Large intestine (tissue), 3 donors: ENCODE measurements around the gene AFAP1. TPM values are rescaled to one million over a fixed set of nuclear protein-coding genes. Genes with fewer than 3 reads are reported as not detected.
A peak's percentile ranks its signal among the peaks of the same experiment; 100 is the strongest.

Experiments used
- DNase-seq, 2 donors: peaks; one replicate each; pipeline versions ENCODE4 v3.0.0 to v3.0.0-alpha.2; 2013
- H3K27ac ChIP-seq: one replicate; pipeline ENCODE4 v1.5.1; 2013; ENCODE audit warnings: low read length
- H3K27me3 ChIP-seq: 2 replicates; pipeline ENCODE4 v1.6.1; 2013; ENCODE audit warnings: low read length; ENCODE audit not compliant: control insufficient read depth, insufficient read depth
- H3K36me3 ChIP-seq: 2 replicates; pipeline ENCODE4 v1.6.1; 2013; ENCODE audit warnings: low read length; ENCODE audit not compliant: control insufficient read depth, insufficient read depth
- H3K4me1 ChIP-seq: one replicate; pipeline ENCODE4 v1.6.1; 2013; ENCODE audit warnings: low read length; ENCODE audit not compliant: control insufficient read depth, insufficient read depth
- H3K4me3 ChIP-seq: one replicate; pipeline ENCODE4 v1.5.1; 2013; ENCODE audit warnings: low read length
- H3K9me3 ChIP-seq: one replicate; pipeline ENCODE4 v1.6.1; 2013; ENCODE audit warnings: mild to moderate bottlenecking, low read depth, low read length, moderate library complexity; ENCODE audit not compliant: control insufficient read depth
- WGBS: methylation state at CpG from one replicate; pipeline ENCODE4 v1.1.5; 2013; ENCODE audit warnings: low lambda C conversion rate; ENCODE audit not compliant: insufficient coverage; 5-methylcytosine and 5-hydroxymethylcytosine counted together
- polyA plus RNA-seq: library from polyadenylated mRNA; unstranded; fragments of 120-200 nt; gene quantifications from one replicate; pipeline ENCODE4 v1.2.1, GENCODE V29; 2013

The AFAP1 gene
- polyA plus RNA-seq, 1 donor, result 19.3 TPM

- Histone ChIP-seq H3K27ac (no peak overlapping the region), H3K9me3 (no peaks in the 10 kb centered on the region), H3K36me3 (peaks cover 84% of the 10 kb centered on the region), H3K27me3 (no peaks in the 10 kb centered on the region), H3K4me3 (no peak overlapping the region), H3K4me1 (peaks cover 29% of the 10 kb centered on the region)
- no CpG with 5 or more reads among the region's 6 CpGs for WGBS
- DNase-seq, result peak in 1 of 2 donors; percentile 41
These were observed 168.6 kb downstream of the AFAP1 start for GRCh38 chr4:7771056-7771455.

GRCh38 chr4:7770224-7771050, 169.2 kb downstream of the AFAP1 start:
- no peak overlapping the region for H3K4me3 ChIP-seq
- peaks cover 85% of the 10 kb centered on the region for H3K36me3 ChIP-seq
- H3K27me3 ChIP-seq, result no peaks in the 10 kb centered on the region
- WGBS, result no CpG with 5 or more reads among the region's 13 CpGs
- no peaks in the 10 kb centered on the region for H3K9me3 ChIP-seq
- peaks cover 29% of the 10 kb centered on the region for H3K4me1 ChIP-seq
- peak; percentile 63 to 64 for DNase-seq
- no peak overlapping the region for H3K27ac ChIP-seq

GRCh38 chr4:7769396-7770223, 170.1 kb downstream of the AFAP1 start:
- H3K4me1 ChIP-seq, result peaks cover 29% of the 10 kb centered on the region
- no peaks in the 10 kb centered on the region for H3K27me3 ChIP-seq
- DNase-seq, result no peak
- peaks cover 85% of the 10 kb centered on the region for H3K36me3 ChIP-seq
- 100% methylated on average over 1 of the region's 20 CpGs for WGBS
- no peak overlapping the region for H3K4me3 ChIP-seq
- H3K27ac ChIP-seq, result no peak overlapping the region
- H3K9me3 ChIP-seq, result no peaks in the 10 kb centered on the region

GRCh38 chr4:7768736-7769135, 170.9 kb downstream of the AFAP1 start:
- DNase-seq, result no peak
- Histone ChIP-seq H3K9me3 (no peaks in the 10 kb centered on the region), H3K27me3 (no peaks in the 10 kb centered on the region), H3K36me3 (peaks cover 82% of the 10 kb centered on the region), H3K27ac (no peak overlapping the region), H3K4me3 (no peak overlapping the region), H3K4me1 (peaks cover 26% of the 10 kb centered on the region)
- 91% methylated on average over 4 of the region's 16 CpGs for WGBS

GRCh38 chr4:7767966-7768365, 171.7 kb downstream of the AFAP1 start:
- DNase-seq, result no peak
- no peaks in the 10 kb centered on the region for H3K27me3 ChIP-seq
- WGBS, result no CpG with 5 or more reads among the region's 13 CpGs
- no peak overlapping the region for H3K4me3 ChIP-seq
- no peaks in the 10 kb centered on the region for H3K9me3 ChIP-seq
- H3K36me3 ChIP-seq, result peaks cover 83% of the 10 kb centered on the region
- H3K4me1 ChIP-seq, result peaks cover 20% of the 10 kb centered on the region
- no peak overlapping the region for H3K27ac ChIP-seq

- H3K4me1 ChIP-seq, result peaks cover 15% of the 10 kb centered on the region
- H3K36me3 ChIP-seq, result peaks cover 83% of the 10 kb centered on the region
- DNase-seq, result no peak
- H3K27me3 ChIP-seq, result no peaks in the 10 kb centered on the region
- WGBS, result no CpG with 5 or more reads among the region's 9 CpGs
- no peaks in the 10 kb centered on the region for H3K9me3 ChIP-seq
- no peak overlapping the region for H3K27ac ChIP-seq
- H3K4me3 ChIP-seq, result no peak overlapping the region
These were observed 172.1 kb downstream of the AFAP1 start for GRCh38 chr4:7767526-7767925.

DNA sequence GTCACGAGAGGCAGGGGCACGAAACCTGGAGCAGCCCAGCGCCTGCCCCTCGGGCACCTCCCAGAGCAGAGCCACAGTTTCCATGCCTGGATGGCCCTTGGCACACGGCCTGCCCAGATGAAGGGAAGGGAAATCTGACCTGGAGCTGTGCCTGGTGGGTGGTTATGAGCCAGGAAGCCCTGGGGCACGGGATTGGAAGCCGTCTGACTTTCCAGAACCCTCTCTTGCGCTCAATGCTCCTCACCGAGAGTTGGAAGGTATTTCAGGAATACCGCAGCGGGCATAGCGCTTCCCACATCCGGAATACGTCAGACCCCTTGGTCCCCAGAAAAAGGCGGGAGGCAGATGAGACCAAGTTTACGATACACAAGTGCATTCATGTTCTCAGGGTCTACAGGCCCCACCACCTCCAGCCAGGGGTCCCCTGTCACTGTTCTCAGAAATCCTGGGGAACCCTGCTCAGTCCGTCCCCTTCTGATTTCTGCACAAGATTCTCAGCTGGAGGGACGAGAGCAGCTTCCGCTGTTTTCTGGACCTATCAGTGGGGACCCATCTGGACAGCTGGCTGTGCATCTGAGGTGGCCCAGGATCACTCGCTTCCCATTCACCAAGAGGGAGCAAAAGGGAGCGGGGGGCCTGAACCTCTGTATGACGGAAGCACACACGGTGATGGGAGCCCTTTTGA, 172.9 kb downstream of the AFAP1 start:
- Histone ChIP-seq H3K4me3 (no peak overlapping the region), H3K4me1 (peaks cover 11% of the 10 kb centered on the region), H3K36me3 (peaks cover 88% of the 10 kb centered on the region), H3K27ac (no peak overlapping the region), H3K9me3 (no peaks in the 10 kb centered on the region), H3K27me3 (no peaks in the 10 kb centered on the region)
- WGBS, result no CpG with 5 or more reads among the region's 23 CpGs
- DNase-seq, result no peak

GRCh38 chr4:7766086-7766485, 173.6 kb downstream of the AFAP1 start:
- Histone ChIP-seq H3K4me1 (peaks cover 6% of the 10 kb centered on the region), H3K36me3 (peaks cover 90% of the 10 kb centered on the region), H3K27ac (no peak overlapping the region), H3K4me3 (no peak overlapping the region), H3K27me3 (no peaks in the 10 kb centered on the region), H3K9me3 (no peaks in the 10 kb centered on the region)
- no CpG with 5 or more reads among the region's 11 CpGs for WGBS
- DNase-seq, result no peak

- Histone ChIP-seq H3K36me3 (peaks cover 90% of the 10 kb centered on the region), H3K27ac (no peak overlapping the region), H3K4me1 (peaks cover 2% of the 10 kb centered on the region), H3K4me3 (no peak overlapping the region), H3K27me3 (no peaks in the 10 kb centered on the region), H3K9me3 (no peaks in the 10 kb centered on the region)
- DNase-seq, result no peak
- no CpG with 5 or more reads among the region's 12 CpGs for WGBS
These were observed 174.0 kb downstream of the AFAP1 start for GRCh38 chr4:7765666-7766065.

DNA sequence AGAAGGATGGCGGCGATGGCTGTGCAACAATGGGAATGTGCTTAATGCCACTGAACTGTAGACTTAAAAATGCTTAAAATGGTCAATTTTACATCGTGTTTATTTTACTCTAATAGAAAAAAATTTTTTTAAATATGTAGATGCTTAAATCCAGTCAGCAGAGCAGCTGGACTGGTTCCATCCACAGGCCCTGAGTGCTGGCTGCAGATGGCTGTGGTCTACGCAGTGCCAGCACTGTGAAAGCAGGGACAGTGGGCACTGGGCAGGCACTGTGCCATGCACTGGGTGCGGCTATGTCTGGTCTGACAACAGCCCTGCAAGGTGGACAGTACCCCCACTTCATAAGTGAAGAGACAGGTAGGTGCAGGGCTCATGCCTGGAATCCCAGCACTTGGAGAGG, 175.2 kb downstream of the AFAP1 start:
- 100% methylated on average over 1 of the region's 5 CpGs for WGBS
- H3K4me3 ChIP-seq, result no peak overlapping the region
- no peaks in the 10 kb centered on the region for H3K27me3 ChIP-seq
- peaks cover 91% of the 10 kb centered on the region for H3K36me3 ChIP-seq
- no peak for DNase-seq
- no peaks in the 10 kb centered on the region for H3K9me3 ChIP-seq
- H3K4me1 ChIP-seq, result no peaks in the 10 kb centered on the region
- H3K27ac ChIP-seq, result no peak overlapping the region
